Measurements from ENCODE around the gene MITF. TPM values are rescaled to one million over a fixed set of nuclear protein-coding genes. Genes with fewer than 3 reads are reported as not detected.

Gene MITF
- total RNA-seq, 1 donor from 2014 or later = not detected

GRCh38 chr3:69807674-69808073 is 68.4 kb downstream of the MITF start:
- peaks cover 6% of the 10 kb centered on the region for H3K27me3 Mint-ChIP-seq
- H3K36me3 Mint-ChIP-seq (ENCODE audit: low read depth) = no peaks in the 10 kb centered on the region
- DNase-seq = no peak
- ATAC-seq (ENCODE audit: low read depth) = no peak
- TF ChIP-seq CTCF (IDR thresholded peaks at IDR 0.05) = no peak
- POLR2A ChIA-PET = no interaction called here
- CTCF ChIA-PET = no interaction called here
- intact Hi-C loops (cut with micrococcal nuclease) = no loop called here
- H3K9me3 Mint-ChIP-seq = no peaks in the 10 kb centered on the region
- no peaks in the 10 kb centered on the region for H3K4me1 Mint-ChIP-seq
- H3K4me3 Mint-ChIP-seq = no peak overlapping the region
- H3K27ac Mint-ChIP-seq = no peak overlapping the region

- Mint-ChIP-seq H3K9me3 (no peaks in the 10 kb centered on the region), H3K36me3 (ENCODE audit: low read depth) (no peaks in the 10 kb centered on the region), H3K4me3 (no peak overlapping the region), H3K27me3 (peaks cover 6% of the 10 kb centered on the region), H3K4me1 (no peaks in the 10 kb centered on the region), H3K27ac (no peak overlapping the region)
- ChIA-PET CTCF (no interaction called here), POLR2A (no interaction called here)
- TF ChIP-seq CTCF (IDR thresholded peaks at IDR 0.05) = no peak
- no peak for ATAC-seq (ENCODE audit: low read depth)
- intact Hi-C loops (cut with micrococcal nuclease) = no loop called here
- DNase-seq = no peak
Observed at GRCh38 chr3:69809076-69809835, 70.0 kb downstream of the MITF start.

- DNase-seq (no peak), ATAC-seq (ENCODE audit: low read depth) (no peak)
- no peaks in the 10 kb centered on the region for H3K4me1 Mint-ChIP-seq
- intact Hi-C loops (cut with micrococcal nuclease) = no loop called here
- no peaks in the 10 kb centered on the region for H3K9me3 Mint-ChIP-seq
- H3K27ac Mint-ChIP-seq = no peak overlapping the region
- peaks cover 6% of the 10 kb centered on the region for H3K27me3 Mint-ChIP-seq
- H3K36me3 Mint-ChIP-seq (ENCODE audit: low read depth) = no peaks in the 10 kb centered on the region
- no peak for TF ChIP-seq CTCF (IDR thresholded peaks at IDR 0.05)
- POLR2A ChIA-PET = no interaction called here
- H3K4me3 Mint-ChIP-seq = no peak overlapping the region
- CTCF ChIA-PET = no interaction called here
Observed at GRCh38 chr3:69811452-69812401, 72.5 kb downstream of the MITF start.

GRCh38 chr3:69815970-69816369 is 76.7 kb downstream of the MITF start:
- no peak for TF ChIP-seq CTCF (IDR thresholded peaks at IDR 0.05)
- H3K4me3 Mint-ChIP-seq = no peak overlapping the region
- intact Hi-C loops (cut with micrococcal nuclease) = no loop called here
- H3K9me3 Mint-ChIP-seq = no peaks in the 10 kb centered on the region
- H3K27ac Mint-ChIP-seq = no peak overlapping the region
- POLR2A ChIA-PET = interaction anchor here (0.6 kb wide), 1 partner anchor 135 kb away, joined by 4 read pairs; no protein-coding TSS in a partner anchor
- DNase-seq (no peak), ATAC-seq (ENCODE audit: low read depth) (no peak)
- H3K36me3 Mint-ChIP-seq (ENCODE audit: low read depth) = no peaks in the 10 kb centered on the region
- CTCF ChIA-PET = no interaction called here
- H3K27me3 Mint-ChIP-seq = peaks cover 2% of the 10 kb centered on the region
- no peaks in the 10 kb centered on the region for H3K4me1 Mint-ChIP-seq

GRCh38 chr3:69817988-69818387 is 78.7 kb downstream of the MITF start:
- H3K27ac Mint-ChIP-seq = no peak overlapping the region
- ChIA-PET POLR2A (no interaction called here), CTCF (no interaction called here)
- no peak for DNase-seq
- no peaks in the 10 kb centered on the region for H3K36me3 Mint-ChIP-seq (ENCODE audit: low read depth)
- intact Hi-C loops (cut with micrococcal nuclease) = no loop called here
- no peaks in the 10 kb centered on the region for H3K9me3 Mint-ChIP-seq
- H3K4me1 Mint-ChIP-seq = no peaks in the 10 kb centered on the region
- H3K4me3 Mint-ChIP-seq = no peak overlapping the region
- H3K27me3 Mint-ChIP-seq = peaks cover 2% of the 10 kb centered on the region
- no peak for ATAC-seq (ENCODE audit: low read depth)
- TF ChIP-seq CTCF (IDR thresholded peaks at IDR 0.05) = no peak
